ENCODE data around the gene PRKCD. TPM values are rescaled to one million over a fixed set of nuclear protein-coding genes. Genes with fewer than 3 reads are reported as not detected.

PRKCD gene
- polyA plus RNA-seq, 3 donors: 123 to 329 (median 158) TPM

- Histone ChIP-seq H3K4me2 (replicated peaks; ENCODE audit: extremely low read depth, low read length, poor library complexity, severe bottlenecking) (no peak overlapping the region), H3K4me3 (replicated peaks in 1 of 3; ENCODE audit: low read depth in 2 of 3, low read length in 3 of 3) (no peak overlapping the region), H4K20me1 (ENCODE audit: insufficient read depth, low read length) (peaks cover 10% of the 10 kb centered on the region), H3K9ac (ENCODE audit: insufficient read depth, low read length, poor library complexity, severe bottlenecking) (no peak overlapping the region), H3K27ac (ENCODE audit: low read depth in 1 of 2, low read length in 2 of 2) (no peak overlapping the region), H3K4me1 (ENCODE audit: control insufficient read depth in 1 of 2, insufficient read depth in 2 of 2, low read length in 2 of 2) (peaks cover 36 to 52% of the 10 kb centered on the region in 2 donors), H3K36me3 (replicated peaks in 1 of 2; ENCODE audit: control insufficient read depth in 1 of 2, insufficient read depth in 2 of 2, low read length in 2 of 2) (no peaks in the 10 kb centered on the region), H3K79me2 (ENCODE audit: insufficient read depth, low read length) (no peaks in the 10 kb centered on the region), H2AFZ (ENCODE audit: insufficient read depth, low read depth, low read length, poor library complexity, severe bottlenecking) (no peak overlapping the region), H3K9me3 (replicated peaks in 1 of 2; ENCODE audit: control insufficient read depth in 1 of 2, insufficient read depth in 1 of 2, low read length in 2 of 2) (no peaks in the 10 kb centered on the region), H3K27me3 (ENCODE audit: control insufficient read depth in 2 of 2, insufficient read depth in 2 of 2, low read length in 2 of 2) (peaks cover 0 to 14% of the 10 kb centered on the region in 2 donors)
- H3K4me1 Mint-ChIP-seq: peaks cover 51% of the 10 kb centered on the region
- H3K36me3 Mint-ChIP-seq: no peaks in the 10 kb centered on the region
- intact Hi-C loops (cut with micrococcal nuclease): no loop called here
- 92% methylated on average over 3 of the region's 3 CpGs for WGBS (ENCODE audit: insufficient coverage)
- peak overlapping the region in 1 of 2 donors; percentile 47 for H3K4me3 Mint-ChIP-seq
- no peak for DNase-seq
- TF ChIP-seq CTCF (IDR thresholded peaks at IDR 0.05): no peak
- H3K27me3 Mint-ChIP-seq (ENCODE audit: low read depth in 3 of 3): peaks cover 10 to 26% (median 18%) of the 10 kb centered on the region in 3 donors
- H3K9me3 Mint-ChIP-seq: peaks cover 0 to 4% (median 0%) of the 10 kb centered on the region in 7 donors
- peak overlapping the region in 1 of 7 donors; percentile 33 for H3K27ac Mint-ChIP-seq
These were observed 7.7 kb upstream of the PRKCD start for GRCh38 chr3:53153264-53153823.

GRCh38 chr3:53153980-53154379, 7.0 kb upstream of the PRKCD start:
- Mint-ChIP-seq H3K27me3 (ENCODE audit: low read depth in 3 of 3) (peaks cover 10 to 26% (median 18%) of the 10 kb centered on the region in 3 donors), H3K36me3 (no peaks in the 10 kb centered on the region), H3K27ac (no peak overlapping the region), H3K4me1 (peaks cover 57% of the 10 kb centered on the region), H3K4me3 (no peak overlapping the region), H3K9me3 (peaks cover 0 to 4% (median 0%) of the 10 kb centered on the region in 7 donors)
- no peak for TF ChIP-seq CTCF (IDR thresholded peaks at IDR 0.05)
- H3K4me3 ChIP-seq (replicated peaks in 1 of 3; ENCODE audit: low read depth in 2 of 3, low read length in 3 of 3): no peak overlapping the region
- H4K20me1 ChIP-seq (ENCODE audit: insufficient read depth, low read length): peaks cover 10% of the 10 kb centered on the region
- DNase-seq: no peak
- no peak overlapping the region for H3K9ac ChIP-seq (ENCODE audit: insufficient read depth, low read length, poor library complexity, severe bottlenecking)
- intact Hi-C loops (cut with micrococcal nuclease): no loop called here
- peaks cover 42 to 58% of the 10 kb centered on the region in 2 donors for H3K4me1 ChIP-seq (ENCODE audit: control insufficient read depth in 1 of 2, insufficient read depth in 2 of 2, low read length in 2 of 2)
- H3K27me3 ChIP-seq (ENCODE audit: control insufficient read depth in 2 of 2, insufficient read depth in 2 of 2, low read length in 2 of 2): peaks cover 0 to 14% of the 10 kb centered on the region in 2 donors
- no peak overlapping the region for H2AFZ ChIP-seq (ENCODE audit: insufficient read depth, low read depth, low read length, poor library complexity, severe bottlenecking)
- no peaks in the 10 kb centered on the region for H3K79me2 ChIP-seq (ENCODE audit: insufficient read depth, low read length)
- H3K9me3 ChIP-seq (replicated peaks in 1 of 2; ENCODE audit: control insufficient read depth in 1 of 2, insufficient read depth in 1 of 2, low read length in 2 of 2): no peaks in the 10 kb centered on the region
- no peaks in the 10 kb centered on the region for H3K36me3 ChIP-seq (replicated peaks in 1 of 2; ENCODE audit: control insufficient read depth in 1 of 2, insufficient read depth in 2 of 2, low read length in 2 of 2)
- H3K27ac ChIP-seq (ENCODE audit: low read depth in 1 of 2, low read length in 2 of 2): no peak overlapping the region
- no peak overlapping the region for H3K4me2 ChIP-seq (replicated peaks; ENCODE audit: extremely low read depth, low read length, poor library complexity, severe bottlenecking)
- no CpG with 5 or more reads among the region's 6 CpGs for WGBS (ENCODE audit: insufficient coverage)
